Activated CD8-positive, alpha-beta T cell treated with anti-CD3 and anti-CD28 coated beads for 36 hours (primary cell): ENCODE measurements around the gene UBXN1. TPM values are rescaled to one million over a fixed set of nuclear protein-coding genes. Genes with fewer than 3 reads are reported as not detected.

Source experiments
- ATAC-seq: fragments of 200-7000 bp; cut with Tn5 transposase; one replicate; pipeline ENCODE4 v1.10.0; 2021; ENCODE audit warnings: mild to moderate bottlenecking, moderate library complexity
- CTCF ChIA-PET: fragments of 350-600 bp; sonication (Branson Sonifier 250); formaldehyde crosslinking; loops from one replicate; lab custom pipeline; 2021; ENCODE audit warnings: antibody characterized with exemption; lab: Charles Lee
- POLR2A ChIA-PET: fragments of 350-600 bp; sonication (Branson Sonifier 250); formaldehyde crosslinking; loops from one replicate; lab custom pipeline; 2021; ENCODE audit warnings: antibody characterized with exemption; lab: Charles Lee
- DNase-seq: peaks from one replicate; pipeline ENCODE4 v3.0.0-alpha.2; 2020
- H3K27ac Mint-ChIP-seq: one replicate; pipeline ENCODE4 v1.8.0; 2021; ENCODE audit warnings: mild to moderate bottlenecking, mixed read lengths
- H3K27me3 Mint-ChIP-seq: one replicate; pipeline ENCODE4 v1.8.0; 2021; ENCODE audit warnings: mixed read lengths
- H3K36me3 Mint-ChIP-seq: one replicate; pipeline ENCODE4 v1.8.0; 2021; ENCODE audit warnings: low read depth, mixed read lengths
- H3K4me1 Mint-ChIP-seq: one replicate; pipeline ENCODE4 v1.8.0; 2021; ENCODE audit warnings: low read depth, mixed read lengths
- H3K4me3 Mint-ChIP-seq: one replicate; pipeline ENCODE4 v1.8.0; 2021; ENCODE audit warnings: mild to moderate bottlenecking, moderate library complexity, mixed read lengths
- H3K9me3 Mint-ChIP-seq: one replicate; pipeline ENCODE4 v1.8.0; 2021; ENCODE audit warnings: mixed read lengths
- CTCF ChIP-seq: fragments of 200-600 bp; IDR thresholded peaks from one replicate; pipeline ENCODE4 v1.8.0; 2022; ENCODE audit warnings: antibody characterized with exemption, mild to moderate bottlenecking
- intact Hi-C: fragments of 100-400 bp; cut with micrococcal nuclease; formaldehyde crosslinking; loops from one replicate; pipeline ENCODE4 v1.10.0; 2022
- total RNA-seq, 2 experiments: library from RNA; stranded (reverse); gene quantifications; one replicate each; pipeline ENCODE4 v1.2.3, GENCODE V29; 2021

The UBXN1 gene
- total RNA-seq, 2 experiments from 2014 or later: 104 to 120 TPM

GRCh38 chr11:62727165-62727871 lies 48.4 kb upstream of the UBXN1 start, which contains the start of gene HNRNPUL2:
Gene HNRNPUL2, minus strand, starts transcription at chr11:62727457. Its CDS starts 301 bp downstream, at chr11:62727156.
- Mint-ChIP-seq H3K4me3 (peak within 1 kb of the TSS; percentile 95), H3K9me3 (no peaks in the 10 kb centered on the region), H3K27ac (peak within 1 kb of the TSS; percentile 99), H3K4me1 (peaks cover 41% of the 10 kb centered on the region), H3K36me3 (peaks cover 56% of the 10 kb centered on the region), H3K27me3 (no peaks in the 10 kb centered on the region)
- intact Hi-C loops: loop anchor here (5.0 kb wide), 1 partner anchor 35 kb away; the partner anchor contains the start of gene POLR2G
- DNase-seq (peak; percentile 98), ATAC-seq (peak; percentile 92)
- POLR2A ChIA-PET: interaction anchor here (0.6 to 7.5 kb wide), 26 partner anchors 11 to 156 kb away, joined by 3 to 75 read pairs (median 4); partner anchors contain the start of genes BSCL2, GNG3, INTS5 and LBHD1
- CTCF ChIA-PET: interaction anchor here (0.6 to 2.2 kb wide), 12 partner anchors 10 to 303 kb away, joined by 3 to 11 read pairs (median 4); partner anchors contain the start of genes SLC3A2, TAF6L and ZBTB3
- TF ChIP-seq CTCF: no peak

GRCh38 chr11:62726915-62727164 lies 48.0 kb upstream of the UBXN1 start:
- Mint-ChIP-seq H3K36me3 (peaks cover 60% of the 10 kb centered on the region), H3K9me3 (no peaks in the 10 kb centered on the region), H3K27me3 (no peaks in the 10 kb centered on the region), H3K27ac (peak overlapping the region; percentile 99), H3K4me1 (peaks cover 46% of the 10 kb centered on the region), H3K4me3 (peak overlapping the region; percentile 95)
- ChIA-PET POLR2A (interaction anchor here (0.7 to 7.5 kb wide), 20 partner anchors 10 to 154 kb away, joined by 3 to 75 read pairs (median 4); partner anchors contain the start of genes BSCL2, GNG3, INTS5 and LBHD1), CTCF (interaction anchor here (0.8 to 2.2 kb wide), 9 partner anchors 9 to 302 kb away, joined by 3 to 11 read pairs (median 4); partner anchors contain the start of genes SLC3A2, TAF6L and ZBTB3)
- ATAC-seq (no peak), DNase-seq (no peak)
- intact Hi-C loops: loop anchor here (5.0 kb wide), 1 partner anchor 35 kb away; the partner anchor contains the start of gene POLR2G
- TF ChIP-seq CTCF: no peak

- DNase-seq: peak; percentile 26
- H3K9me3 Mint-ChIP-seq: no peaks in the 10 kb centered on the region
- peaks cover 64% of the 10 kb centered on the region for H3K36me3 Mint-ChIP-seq
Measured at GRCh38 chr11:62726156-62726914, 47.5 kb upstream of the UBXN1 start.

GRCh38 chr11:62725646-62726045 lies 46.8 kb upstream of the UBXN1 start:
- Mint-ChIP-seq H3K4me3 (peak overlapping the region; percentile 95), H3K4me1 (peaks cover 48% of the 10 kb centered on the region), H3K27ac (peak overlapping the region; percentile 99), H3K27me3 (no peaks in the 10 kb centered on the region), H3K36me3 (peaks cover 68% of the 10 kb centered on the region), H3K9me3 (no peaks in the 10 kb centered on the region)
- DNase-seq: no peak
- ChIA-PET POLR2A (interaction anchor here (0.9 to 7.5 kb wide), 8 partner anchors 9 to 129 kb away, joined by 3 to 75 read pairs (median 10); partner anchors contain the start of gene ZBTB3), CTCF (interaction anchor here (0.6 to 2.3 kb wide), 4 partner anchors 28 to 61 kb away, joined by 3 to 7 read pairs (median 3); partner anchors contain the start of gene ZBTB3)
- ATAC-seq: no peak
- no peak for TF ChIP-seq CTCF
- intact Hi-C loops: loop anchor here (5.0 kb wide), 1 partner anchor 37 kb away; the partner anchor contains the start of gene POLR2G

More at GRCh38 chr11:62726156-62726914, 47.5 kb upstream of the UBXN1 start:
- Mint-ChIP-seq H3K27me3 (no peaks in the 10 kb centered on the region), H3K4me1 (peaks cover 46% of the 10 kb centered on the region), H3K27ac (peak overlapping the region; percentile 99), H3K4me3 (peak overlapping the region; percentile 95)
- TF ChIP-seq CTCF: no peak
- ChIA-PET CTCF (interaction anchor here (0.6 to 2.3 kb wide), 10 partner anchors 17 to 154 kb away, joined by 3 to 11 read pairs (median 3); partner anchors contain the start of genes SLC3A2, TAF6L and ZBTB3), POLR2A (interaction anchor here (0.7 to 7.5 kb wide), 17 partner anchors 10 to 155 kb away, joined by 3 to 75 read pairs (median 4); partner anchors contain the start of genes BSCL2, INTS5, LBHD1 and SLC3A2)
- ATAC-seq: no peak
- intact Hi-C loops: loop anchor here (5.0 kb wide), 1 partner anchor 36 kb away; the partner anchor contains the start of gene POLR2G
